Central memory CD4-positive, alpha-beta T cell (primary cell): Measurements from ENCODE around the gene ZIC2.
"Not testable (repeated sequence)": the region's sequence is repeated elsewhere in the genome, so short reads cannot be mapped to it uniquely, and the experiment has no call there.

Experiments
- DNase-seq: peaks from one replicate; pipeline ENCODE4 v3.0.0; 2022
- total RNA-seq, 3 experiments: gene quantifications; one replicate each; lab custom pipeline; 2026; lab: John Stamatoyannopoulos, UW

ZIC2 gene
- total RNA-seq: 0 reads per million in 3 experiments

- DNase-seq: no peak
These were observed at the start of gene ZIC2 for GRCh38 chr13:99981735-99982035. TSS of gene ZIC2 (plus strand) at chr13:99981784. CDS start at chr13:99982065, 281 bp downstream.

GRCh38 chr13:99932912-99933311 is 48.7 kb upstream of the ZIC2 start:
- no peak for DNase-seq

- DNase-seq: no peak
These were observed 45.8 kb upstream of the ZIC2 start for GRCh38 chr13:99935772-99936171.

GRCh38 chr13:99938635-99939034 is 42.9 kb upstream of the ZIC2 start:
- no peak for DNase-seq

GRCh38 chr13:99941086-99941485 is 40.5 kb upstream of the ZIC2 start:
- DNase-seq: no peak

GRCh38 chr13:99941911-99942310 is 39.7 kb upstream of the ZIC2 start:
- DNase-seq: no peak

- DNase-seq: no peak
These were observed 37.5 kb upstream of the ZIC2 start for GRCh38 chr13:99944102-99944501.

GRCh38 chr13:99944606-99945005 is 37.0 kb upstream of the ZIC2 start:
- DNase-seq: no peak

- DNase-seq: not testable (repeated sequence)
These were observed 36.1 kb upstream of the ZIC2 start for GRCh38 chr13:99945515-99945914.

- DNase-seq: no peak
These were observed 33.9 kb upstream of the ZIC2 start for GRCh38 chr13:99947666-99948065.

- no peak for DNase-seq
These were observed 33.2 kb upstream of the ZIC2 start for GRCh38 chr13:99948411-99948810.

- no peak for DNase-seq
These were observed 32.5 kb upstream of the ZIC2 start for GRCh38 chr13:99948907-99949678.

GRCh38 chr13:99949679-99950413 is 31.7 kb upstream of the ZIC2 start:
- DNase-seq: no peak

GRCh38 chr13:99951666-99952065 is 29.9 kb upstream of the ZIC2 start:
- DNase-seq: not testable (repeated sequence)

GRCh38 chr13:99953138-99953755 is 28.3 kb upstream of the ZIC2 start:
- DNase-seq: no peak

- DNase-seq: no peak
These were observed 26.4 kb upstream of the ZIC2 start for GRCh38 chr13:99955107-99955746.

GRCh38 chr13:99955747-99956472 is 25.7 kb upstream of the ZIC2 start:
- DNase-seq: no peak

- DNase-seq: no peak
These were observed 24.9 kb upstream of the ZIC2 start for GRCh38 chr13:99956473-99957349.

- DNase-seq: no peak
These were observed 23.0 kb upstream of the ZIC2 start for GRCh38 chr13:99958406-99959126.

- no peak for DNase-seq
These were observed 22.5 kb upstream of the ZIC2 start for GRCh38 chr13:99959127-99959539.
